GM21619 (cell line): ENCODE measurements around the gene MGAT5B.

Experiments used
- ATAC-seq: cut with Tn5 transposase; IDR thresholded peaks from one replicate; pipeline ENCODE4 v1.9.1; 2021; ENCODE audit not compliant: unreplicated experiment

The MGAT5B gene

DNA sequence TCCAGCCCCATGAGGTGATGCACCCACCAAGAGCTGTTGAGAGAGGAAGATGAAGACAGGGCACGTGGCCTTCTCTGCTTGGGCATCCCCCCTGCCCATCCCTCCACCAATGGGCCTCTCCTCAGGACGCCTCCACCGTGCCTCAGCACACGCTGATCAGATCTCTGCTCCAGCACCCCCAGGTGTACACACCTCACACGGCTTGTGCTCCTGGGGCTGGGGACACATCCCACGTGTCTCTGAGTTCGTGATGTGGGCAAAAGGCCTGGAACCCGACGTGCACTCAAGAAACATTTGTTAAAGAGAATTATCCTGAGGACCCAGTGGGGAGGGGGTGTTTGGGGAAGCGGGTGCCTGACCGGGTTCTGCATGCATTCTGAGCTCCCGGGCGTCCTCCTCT, 55.3 kb downstream of the MGAT5B start:
- no peak for ATAC-seq

DNA sequence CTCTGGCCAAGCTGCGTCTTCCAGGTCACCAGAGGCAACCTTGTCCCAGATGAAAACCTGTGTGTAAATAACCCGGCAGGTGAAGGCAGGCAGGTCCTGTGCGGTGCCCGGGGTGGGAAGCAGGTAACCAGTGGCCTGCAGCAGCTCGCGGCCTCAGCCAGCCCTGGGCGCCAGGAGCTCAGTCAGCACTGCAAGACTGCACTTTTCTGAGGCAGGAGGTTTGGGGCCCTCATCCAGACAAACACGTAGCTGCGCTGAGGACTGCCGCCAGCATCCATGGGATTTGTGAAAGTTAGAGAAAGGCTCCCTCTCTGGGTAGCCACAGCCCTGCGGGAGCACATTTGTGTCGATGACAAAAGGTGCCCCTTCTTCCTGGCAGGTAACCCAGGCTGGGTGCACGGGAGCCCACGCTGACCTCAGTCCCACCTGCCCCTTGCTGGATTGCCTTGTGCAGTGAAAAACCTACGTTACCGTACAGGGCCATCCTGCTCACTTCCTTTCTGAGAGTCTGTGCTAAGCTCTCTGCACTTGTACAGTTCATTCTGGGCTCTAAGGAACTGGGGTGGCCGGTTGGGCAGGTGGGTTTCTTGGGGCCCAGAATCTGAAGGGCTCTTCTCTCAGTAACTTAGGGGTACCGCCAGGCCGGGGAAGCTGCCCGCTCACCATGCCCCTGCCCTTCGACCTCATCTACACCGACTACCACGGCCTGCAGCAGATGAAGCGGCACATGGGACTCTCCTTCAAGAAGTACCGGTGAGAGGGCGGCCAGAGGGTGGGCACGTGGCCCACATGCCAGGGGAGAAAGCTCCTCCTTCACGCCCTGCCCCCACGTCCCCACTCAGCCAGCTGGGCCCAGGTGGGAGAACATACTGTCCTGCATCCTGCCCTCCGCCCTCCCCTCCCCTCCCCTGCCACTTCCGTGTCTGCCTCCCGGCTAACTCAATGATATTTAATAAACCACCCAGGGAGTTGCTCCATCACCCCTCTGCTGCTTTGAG, 56.4 kb downstream of the MGAT5B start:
- no peak for ATAC-seq

DNA sequence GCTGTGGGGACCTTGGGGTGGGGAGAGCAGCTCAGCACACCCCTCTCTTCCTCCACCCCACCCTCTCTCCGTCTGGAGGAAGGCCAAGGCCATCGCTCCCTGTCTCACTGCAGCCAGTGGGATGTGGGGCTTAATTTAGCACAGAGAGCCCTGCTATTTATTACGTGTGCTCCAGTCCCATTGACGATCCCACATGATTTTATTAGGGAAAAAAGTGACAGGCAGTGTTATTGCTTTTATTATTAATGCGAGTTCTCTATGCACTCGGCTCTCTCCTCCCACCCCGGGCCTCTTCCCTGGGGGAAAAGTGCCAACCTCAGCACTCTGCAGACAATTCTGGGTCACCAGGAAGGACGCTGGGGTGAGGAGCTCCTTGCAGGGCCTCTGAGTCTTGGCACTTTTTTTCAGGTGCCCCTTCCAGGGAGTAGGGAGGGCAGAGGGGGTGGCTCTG, 57.3 kb downstream of the MGAT5B start:
- ATAC-seq: no peak

DNA sequence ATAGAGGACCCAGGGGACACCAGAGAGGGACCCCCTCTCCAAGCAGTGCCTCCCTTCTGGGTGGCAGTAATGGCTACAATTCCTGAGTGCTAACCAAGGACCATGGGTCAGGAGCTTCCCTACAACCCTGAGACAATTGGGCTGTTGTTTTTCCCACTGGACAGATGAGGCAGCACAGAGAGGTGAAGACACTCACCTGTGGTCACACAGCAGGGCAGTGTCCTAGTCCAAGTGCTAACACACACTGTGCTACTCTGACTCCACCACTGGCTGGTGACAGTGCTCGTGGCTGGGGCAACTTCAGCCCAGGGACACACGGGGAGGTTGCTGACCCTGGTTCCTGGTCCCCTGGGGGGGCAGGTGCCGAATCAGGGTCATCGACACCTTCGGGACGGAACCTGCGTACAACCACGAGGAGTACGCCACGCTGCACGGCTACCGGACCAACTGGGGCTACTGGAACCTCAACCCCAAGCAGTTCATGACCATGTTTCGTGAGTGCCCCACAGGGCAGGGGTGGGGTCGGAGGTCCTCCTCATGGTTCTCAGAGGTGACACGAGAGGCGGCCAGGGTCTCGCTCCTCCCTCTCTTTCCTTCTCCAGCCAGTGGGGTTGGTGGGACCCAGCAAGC, 58.1 kb downstream of the MGAT5B start:
- no peak for ATAC-seq

DNA sequence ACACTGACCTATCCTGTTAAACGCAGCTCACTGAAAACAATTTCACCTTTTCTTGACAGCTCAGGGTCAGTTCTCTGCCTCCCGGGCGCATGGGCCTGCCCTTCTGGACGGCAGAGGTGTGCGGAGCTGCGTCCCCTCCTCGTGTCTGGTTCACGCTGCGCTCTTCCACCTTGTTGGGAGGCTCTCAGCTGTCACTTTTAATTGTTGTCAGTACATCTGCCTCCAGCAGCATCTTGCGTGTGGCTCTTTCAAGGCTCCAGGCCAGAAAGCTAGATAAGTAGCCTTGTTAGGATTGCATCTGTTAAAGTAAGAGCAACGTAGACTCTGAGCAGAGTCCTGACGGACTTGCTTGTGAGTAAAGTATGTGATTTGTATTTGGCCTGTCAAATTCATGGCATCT, 59.4 kb downstream of the MGAT5B start:
- no peak for ATAC-seq

DNA sequence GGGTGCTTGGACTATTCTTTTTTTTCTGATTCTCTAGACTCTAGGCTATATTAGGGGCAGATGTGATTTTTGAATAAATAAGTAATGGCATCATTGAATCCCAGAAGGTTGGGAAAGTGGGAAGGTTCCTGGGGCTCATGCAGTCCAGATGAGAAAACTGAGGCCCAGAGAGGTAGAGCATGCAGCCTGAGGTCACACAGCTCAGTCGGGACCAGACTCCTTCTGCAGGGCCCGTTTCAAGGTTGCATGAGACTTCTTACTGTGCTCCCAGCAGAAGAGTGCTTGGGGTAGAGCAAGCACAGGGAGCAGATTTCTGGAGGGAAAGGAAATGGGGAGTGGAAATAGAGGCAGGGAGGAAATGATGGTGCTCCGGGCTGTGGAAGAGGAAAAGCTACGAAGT, 59.8 kb downstream of the MGAT5B start:
- no peak for ATAC-seq

DNA sequence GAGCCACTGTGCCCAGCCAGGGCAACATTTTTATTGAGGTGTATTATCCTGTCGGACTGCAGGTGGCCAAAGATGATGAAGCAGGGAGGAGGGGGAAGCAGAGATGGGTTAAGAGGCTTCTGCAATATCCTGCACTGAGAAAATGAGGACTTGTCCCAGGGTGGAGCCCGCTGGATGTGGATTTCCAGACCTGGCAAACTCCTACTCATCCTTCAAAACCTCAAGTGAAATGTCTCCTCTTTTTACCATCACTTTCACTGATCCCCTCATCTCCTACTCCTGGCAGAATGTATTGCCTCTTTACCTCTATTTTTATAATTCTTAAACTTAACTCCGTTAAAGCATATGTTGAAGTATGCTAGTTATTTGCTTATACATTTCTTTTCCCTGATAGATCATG, 60.9 kb downstream of the MGAT5B start:
- no peak for ATAC-seq

DNA sequence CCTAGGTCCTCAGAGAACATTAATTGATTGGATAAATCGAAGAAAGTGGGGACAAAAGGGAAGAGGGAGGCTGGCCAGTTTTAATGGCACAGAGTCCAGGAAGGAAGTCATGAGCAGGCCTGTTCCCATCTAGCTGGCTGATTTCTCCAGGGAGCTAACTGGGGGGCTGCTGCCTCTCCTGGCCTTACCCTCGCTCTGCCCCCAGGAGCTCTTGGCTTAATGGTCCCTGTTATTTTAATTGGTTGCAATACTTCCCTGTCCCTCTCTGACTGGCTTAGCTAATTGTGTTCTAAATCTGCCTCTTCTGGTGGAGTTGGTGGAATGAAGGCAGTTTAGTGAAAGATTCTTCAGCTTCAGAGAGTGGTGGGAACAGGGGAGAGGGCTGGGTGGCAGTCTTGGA, 61.4 kb downstream of the MGAT5B start:
- ATAC-seq: no peak

DNA sequence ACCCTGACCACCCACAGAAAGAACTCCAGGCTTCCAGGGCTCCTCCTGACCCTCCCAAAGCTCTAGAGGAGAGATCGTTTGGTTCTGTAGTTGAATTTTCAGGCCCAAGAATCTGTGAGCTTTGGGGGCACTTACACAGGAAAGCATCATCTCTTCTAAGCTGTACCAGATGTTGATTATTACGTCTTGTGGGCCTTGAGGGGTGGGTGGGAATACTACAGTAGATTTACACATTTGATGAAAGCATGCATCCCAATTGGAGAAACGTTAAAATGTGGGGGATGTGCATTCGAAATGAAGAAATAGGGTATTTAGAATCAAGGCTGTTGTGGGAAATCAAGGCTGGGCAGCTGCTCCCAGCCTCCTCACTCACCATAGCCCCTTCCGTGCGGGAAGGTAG, 61.9 kb downstream of the MGAT5B start:
- no peak for ATAC-seq

DNA sequence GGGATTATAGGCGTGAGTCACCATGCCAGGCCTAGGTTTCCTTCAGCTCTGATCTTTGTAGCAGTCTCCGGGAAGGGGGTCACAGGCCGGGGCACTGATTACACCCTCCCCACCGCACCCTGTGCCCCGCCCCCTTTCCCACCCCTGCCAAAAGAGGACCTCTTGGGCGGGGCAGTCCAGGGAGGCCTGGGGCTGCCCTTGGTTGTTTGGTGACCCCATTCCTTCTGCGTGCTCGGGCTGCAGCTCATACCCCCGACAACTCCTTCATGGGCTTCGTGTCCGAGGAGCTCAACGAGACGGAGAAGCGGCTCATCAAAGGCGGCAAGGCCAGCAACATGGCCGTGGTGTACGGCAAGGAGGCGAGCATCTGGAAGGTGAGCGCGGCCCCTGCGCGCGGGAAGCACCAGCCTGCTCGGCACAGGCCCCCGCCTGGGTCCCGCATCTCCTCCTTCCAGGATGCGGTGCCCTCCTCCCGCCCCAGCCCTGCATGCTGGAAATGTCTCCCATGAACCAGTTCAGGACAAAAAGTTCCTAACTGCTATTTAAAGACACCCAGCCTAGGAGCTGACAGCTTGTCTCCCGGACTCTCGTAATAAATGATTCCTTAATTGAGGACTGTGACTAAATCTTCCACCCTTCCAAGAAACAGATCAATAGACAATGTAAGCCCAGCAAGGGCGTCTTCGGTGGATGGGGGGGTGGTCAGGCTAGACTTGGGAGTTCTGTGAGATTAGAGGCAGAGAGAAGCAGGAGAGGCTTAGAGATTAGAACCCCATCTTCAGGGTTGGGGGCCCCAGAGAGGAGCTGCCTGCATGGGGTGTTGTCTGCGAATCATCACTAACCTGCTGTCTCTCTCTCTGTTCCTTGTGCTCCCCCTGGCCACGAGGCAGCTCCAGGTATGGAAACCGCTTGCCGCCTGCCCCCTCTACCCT, 64.5 kb downstream of the MGAT5B start:
- no peak for ATAC-seq

DNA sequence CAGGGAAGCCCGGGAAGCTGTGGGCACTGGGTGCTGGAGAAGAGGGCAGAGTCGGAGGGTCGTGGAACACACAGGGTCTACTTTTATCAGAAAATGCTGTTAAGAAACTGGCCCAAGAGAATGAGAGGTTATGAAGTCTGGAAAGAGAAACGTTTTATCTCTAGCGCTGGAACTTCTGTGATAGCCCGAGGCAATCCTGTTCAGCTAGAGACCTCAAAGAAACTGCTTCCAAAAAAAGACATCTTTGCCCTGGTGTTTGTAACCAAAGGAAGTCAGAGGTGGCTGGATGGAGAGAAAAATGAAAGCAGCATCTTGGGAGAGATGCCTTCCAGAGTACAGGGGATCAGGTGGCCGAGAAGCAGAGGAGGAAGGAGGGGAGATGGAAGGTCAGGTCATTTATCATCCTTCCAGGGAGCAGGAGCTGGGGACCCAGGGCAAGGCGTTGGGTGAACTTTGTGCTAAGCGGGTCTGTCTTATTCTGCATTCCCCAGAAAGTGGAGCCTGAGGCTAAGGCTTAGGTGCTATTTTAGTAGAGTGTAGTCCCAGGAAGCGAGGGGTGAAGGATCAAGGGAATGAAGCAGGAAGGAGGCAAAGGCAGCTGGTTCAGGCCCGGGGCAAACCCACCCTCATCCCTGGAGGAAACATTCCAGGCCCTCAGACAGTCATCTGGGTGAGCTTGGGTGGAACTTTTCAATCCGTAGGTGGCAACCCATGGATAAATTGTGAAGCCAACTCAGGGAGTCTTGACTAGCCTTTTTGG, 66.5 kb downstream of the MGAT5B start:
- no peak for ATAC-seq

DNA sequence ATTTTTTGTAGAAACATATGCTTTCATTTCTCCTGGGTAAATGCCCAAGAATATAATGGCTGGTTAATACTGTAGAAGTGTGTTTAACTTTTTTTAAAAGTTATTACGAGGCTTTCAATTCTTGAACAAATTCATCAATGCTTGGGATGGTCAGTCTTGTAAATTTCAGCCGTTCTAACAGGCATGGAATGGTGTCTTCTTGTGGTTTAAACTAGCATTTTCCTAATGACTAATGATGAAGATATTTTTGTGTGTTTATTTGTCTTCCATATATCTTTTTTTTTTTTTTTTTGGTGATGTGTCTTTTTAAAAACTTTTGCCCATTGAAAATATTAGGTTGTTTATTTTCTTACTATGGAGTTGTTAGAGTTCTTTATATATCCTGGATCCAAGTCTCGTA, 67.1 kb downstream of the MGAT5B start:
- no peak for ATAC-seq

DNA sequence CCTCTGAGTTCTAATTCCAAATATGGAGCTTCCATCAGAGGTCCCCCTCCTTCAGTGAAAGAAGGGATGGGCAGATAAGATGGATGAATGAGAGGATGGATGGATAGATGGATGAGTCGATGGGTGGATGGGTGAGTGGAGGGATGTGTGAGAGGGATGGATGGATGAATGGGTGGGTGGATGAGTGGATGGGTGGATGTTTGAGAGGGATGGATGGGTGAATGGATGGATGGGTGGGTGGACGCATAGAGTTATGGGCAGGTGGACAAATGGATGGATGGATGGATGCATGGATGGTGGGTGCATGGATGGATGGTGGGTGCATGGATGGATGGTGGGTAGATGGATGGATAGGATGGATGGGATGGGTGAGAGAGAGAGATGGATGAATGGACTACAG, 69.0 kb downstream of the MGAT5B start:
- ATAC-seq: no peak

DNA sequence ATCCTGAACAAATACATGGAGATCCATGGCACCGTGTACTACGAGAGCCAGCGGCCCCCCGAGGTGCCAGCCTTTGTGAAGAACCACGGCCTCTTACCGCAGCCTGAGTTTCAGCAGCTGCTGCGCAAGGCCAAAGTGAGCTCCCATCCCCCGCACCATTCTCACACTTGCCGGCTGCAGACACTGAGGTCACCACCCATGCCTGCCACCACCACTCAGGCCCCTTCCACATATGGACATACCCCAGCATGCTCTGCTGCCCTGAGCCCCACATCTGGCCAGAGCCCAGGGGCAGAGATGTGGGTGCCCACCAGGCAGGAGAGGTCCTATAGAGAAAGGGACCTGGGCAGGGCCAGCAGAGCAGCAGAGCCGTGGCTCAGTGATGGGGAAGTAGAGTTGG, 69.8 kb downstream of the MGAT5B start:
- ATAC-seq: no peak

DNA sequence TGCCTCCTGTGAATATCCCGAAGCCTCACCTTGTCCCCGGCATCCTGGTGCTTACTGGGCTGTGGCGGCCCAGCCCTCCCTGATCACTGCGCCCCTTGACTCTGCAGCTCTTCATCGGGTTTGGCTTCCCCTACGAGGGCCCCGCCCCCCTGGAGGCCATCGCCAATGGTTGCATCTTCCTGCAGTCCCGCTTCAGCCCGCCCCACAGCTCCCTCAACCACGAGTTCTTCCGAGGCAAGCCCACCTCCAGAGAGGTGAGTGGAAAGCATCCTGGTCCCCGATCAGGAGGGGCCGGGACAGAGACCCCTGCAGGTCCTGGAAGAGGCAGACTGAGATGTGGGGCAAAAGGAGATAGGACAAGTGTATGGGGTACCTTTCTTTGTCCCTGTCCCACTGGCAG, 72.1 kb downstream of the MGAT5B start:
- no peak for ATAC-seq

DNA sequence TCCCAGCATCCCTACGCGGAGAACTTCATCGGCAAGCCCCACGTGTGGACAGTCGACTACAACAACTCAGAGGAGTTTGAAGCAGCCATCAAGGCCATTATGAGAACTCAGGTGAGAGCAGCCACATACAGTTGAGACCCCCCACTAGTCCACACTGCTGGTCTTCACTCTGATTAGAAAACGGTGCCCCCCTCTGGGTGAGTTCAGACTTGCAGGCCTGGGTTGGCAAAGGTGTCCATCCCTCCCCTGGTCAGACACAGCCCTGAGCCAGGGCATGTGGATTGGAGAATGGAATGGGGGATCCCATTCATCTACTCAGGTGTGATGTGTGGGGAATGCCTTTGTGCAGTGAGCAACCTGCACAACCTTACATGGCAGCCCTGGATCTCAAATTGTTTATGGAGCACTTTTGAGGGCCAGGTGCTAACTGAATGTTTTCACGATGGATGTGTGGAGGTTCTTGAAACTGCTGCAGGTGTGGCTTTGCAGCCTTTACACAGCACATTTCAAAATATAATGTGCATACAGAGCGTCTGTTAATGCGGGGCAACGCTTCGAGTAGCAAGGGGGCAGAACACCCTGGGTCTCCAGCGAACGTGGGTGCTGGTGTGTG, 72.6 kb downstream of the MGAT5B start:
- no peak for ATAC-seq

DNA sequence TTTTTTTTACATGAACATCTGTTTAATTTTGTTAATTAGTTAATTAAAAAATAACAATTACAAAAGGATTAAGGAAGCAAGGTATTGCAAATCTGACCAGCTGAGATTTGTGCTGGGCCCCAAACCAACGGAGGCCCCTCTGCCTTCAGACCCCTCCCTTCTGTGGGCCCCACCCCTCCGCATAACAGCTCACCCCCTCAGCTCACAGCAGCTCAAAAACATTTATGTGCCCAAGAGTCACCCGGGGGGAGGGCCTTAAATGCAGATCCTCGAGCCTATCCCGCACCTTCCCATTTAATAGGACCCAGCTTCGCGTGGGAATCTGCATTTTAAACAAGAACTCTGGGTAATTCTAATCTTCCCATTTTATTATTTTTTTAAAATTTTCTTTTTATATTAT, 75.0 kb downstream of the MGAT5B start:
- no peak for ATAC-seq

DNA sequence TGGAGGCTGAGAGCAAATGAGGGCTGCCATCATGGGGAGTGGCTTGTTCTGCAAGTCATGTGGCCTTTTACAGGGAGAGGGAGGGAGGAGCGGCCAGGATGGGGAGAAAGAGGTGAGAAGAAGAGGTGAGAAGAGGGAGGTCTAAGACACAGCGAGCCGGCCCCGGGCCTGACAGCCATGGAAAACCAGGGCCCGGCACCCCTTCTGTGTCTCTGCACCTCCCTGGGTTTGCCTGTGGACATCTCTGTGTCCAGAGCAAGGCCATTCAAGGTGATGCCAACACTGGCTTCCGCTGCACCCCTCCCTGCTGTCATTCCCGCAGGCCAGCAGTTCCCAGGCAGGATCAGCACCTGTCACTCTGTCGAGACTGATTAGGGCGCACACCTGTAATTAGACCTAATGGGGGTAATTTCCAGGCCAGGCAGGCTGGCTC, 75.6 kb downstream of the MGAT5B start:
- ATAC-seq: no peak

DNA sequence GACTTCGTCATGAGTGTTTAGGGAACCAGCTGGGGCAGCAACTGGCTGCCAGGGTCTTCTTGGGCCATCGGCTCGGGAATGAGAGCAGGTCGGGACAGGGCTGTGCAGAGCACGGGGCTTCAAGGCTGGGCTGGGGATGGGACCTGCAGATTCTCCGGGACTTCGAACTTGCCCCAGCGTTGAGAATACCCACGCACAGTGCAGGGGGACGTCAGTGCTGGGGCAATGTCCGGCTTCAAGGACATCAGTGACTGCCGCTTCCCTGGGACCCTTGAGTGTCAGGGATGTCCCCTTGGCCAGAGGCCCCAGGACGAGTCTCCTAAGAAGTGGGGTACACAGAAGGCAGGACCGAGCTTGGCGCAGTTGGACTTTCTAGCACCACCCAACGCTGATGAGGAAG, 76.3 kb downstream of the MGAT5B start:
- ATAC-seq: no peak

DNA sequence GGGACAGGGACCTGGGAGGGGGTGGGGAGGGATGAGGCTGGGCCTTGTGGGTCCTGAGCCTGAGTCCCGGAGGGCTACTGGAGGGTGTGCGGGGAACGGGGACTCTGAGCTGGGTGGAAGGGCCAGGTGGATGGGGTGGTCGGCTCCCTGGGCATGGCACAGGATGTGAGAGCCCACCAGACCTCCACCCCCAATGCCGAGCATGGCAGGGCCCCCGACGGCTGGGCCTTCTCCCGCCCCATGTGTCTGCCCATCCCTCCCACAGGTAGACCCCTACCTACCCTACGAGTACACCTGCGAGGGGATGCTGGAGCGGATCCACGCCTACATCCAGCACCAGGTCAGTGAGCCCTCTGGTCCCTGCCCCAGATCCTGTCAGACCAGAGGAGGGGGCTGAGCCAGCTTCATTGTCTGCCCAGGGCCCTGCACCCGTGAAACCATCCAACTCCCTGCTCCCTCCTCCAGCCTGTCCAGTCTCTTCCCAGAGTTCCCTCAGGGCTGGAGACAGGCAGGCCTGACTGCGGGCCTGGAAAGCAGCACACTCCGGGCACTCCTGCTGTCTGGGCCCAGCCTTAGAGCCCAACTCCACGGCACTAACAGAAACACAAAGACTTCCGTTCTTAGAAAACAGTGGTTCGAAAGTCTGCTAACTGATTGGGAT, 78.0 kb downstream of the MGAT5B start:
- no peak for ATAC-seq
